Esophagus squamous epithelium (tissue), 4 donors: ENCODE results near the gene SMIM12.

ENCODE experiments used
- CTCF ChIP-seq, 6 experiments: fragments of 450-650 bp in 4 of 6; fragments of 200-600 bp in 2 of 6; sonication (generic) in 2 of 6; IDR thresholded peaks; one replicate each; pipeline ENCODE4 v1.5.1; 2016 to 2019; ENCODE audit warnings: antibody characterized with exemption in 6 of 6, mild to moderate bottlenecking in 4 of 6, moderate library complexity in 4 of 6
- POLR2A ChIP-seq, 4 donors: fragments of 450-650 bp; IDR thresholded peaks; one replicate each; pipeline ENCODE4 v1.6.1; 2017; ENCODE audit warnings: antibody characterized with exemption in 4 of 4, mild to moderate bottlenecking in 4 of 4, moderate library complexity in 3 of 4

DNA sequence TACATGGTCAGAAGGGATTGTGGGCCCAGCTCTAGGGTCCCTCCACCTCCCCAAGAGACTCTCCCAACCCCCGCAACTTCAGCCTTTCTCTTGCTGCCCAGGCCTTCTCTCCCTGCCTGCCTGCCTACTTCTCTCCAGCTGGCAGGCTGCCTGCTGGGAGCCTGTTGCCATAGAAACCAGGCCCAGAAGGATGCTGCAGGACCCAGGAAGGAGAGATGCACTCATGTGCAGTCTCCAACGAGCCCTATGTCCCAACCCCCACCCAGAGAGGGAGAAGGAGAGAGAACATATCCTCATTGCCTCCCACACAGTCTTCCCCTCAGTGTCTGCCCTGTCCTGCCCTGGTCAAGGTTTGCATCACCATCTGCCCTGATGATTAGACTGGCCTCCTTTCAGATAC is 10.8 kb upstream of the SMIM12 start:
- TF ChIP-seq CTCF (IDR thresholded peaks at IDR 0.05) (no peak), POLR2A (IDR thresholded peaks at IDR 0.05) (no peak)
